ENCODE results near the gene SQOR. TPM values are rescaled to one million over a fixed set of nuclear protein-coding genes. Genes with fewer than 3 reads are reported as not detected.

SQOR gene
- total and polyA plus RNA-seq, 2 of the 4 experiments (the other 2 are of a cell fraction) = 22.1 to 40.3 TPM

- 40% methylated on average over 1 of the region's 3 CpGs; no CpG with 5 or more reads in 1 of the 2 experiments for WGBS, 2 experiments (ENCODE audit: extremely low coverage in 2 of 2, insufficient read length in 1 of 2)
- H4K91ac ChIP-seq (ENCODE audit: insufficient read depth, low read depth, low read length) = no peak overlapping the region
These were observed 39.8 kb downstream of the SQOR start for GRCh38 chr15:45674677-45675076.

More at GRCh38 chr15:45674677-45675076, 39.8 kb downstream of the SQOR start:
- H3K4me2 ChIP-seq (ENCODE audit: low read depth, low read length) = no peak overlapping the region
- ChIA-PET POLR2A (ENCODE audit: unreplicated experiment) (no interaction called here), CTCF (no interaction called here)
- no peak overlapping the region for H2BK15ac ChIP-seq (ENCODE audit: low read depth, low read length)
- no peak overlapping the region for H3K9ac ChIP-seq (ENCODE audit: low read depth, low read length)
- intact Hi-C loops (cut with micrococcal nuclease) (no loop called here), in situ Hi-C loops (cut with MboI; ENCODE audit: low sequenced_read_pairs) (no loop called here), dilution Hi-C loops (cut with HindIII; ENCODE audit: low sequenced_read_pairs, unreplicated experiment) (no loop called here)
- H3K27me3 ChIP-seq (ENCODE audit: control insufficient read depth, insufficient read depth, low read length) = no peaks in the 10 kb centered on the region
- H2BK120ac ChIP-seq (ENCODE audit: low read depth, low read length) = no peak overlapping the region
- H2AFZ ChIP-seq (replicated peaks; ENCODE audit: low read length, poor library complexity) = no peak overlapping the region
- H2BK5ac ChIP-seq (ENCODE audit: low read depth, low read length, poor library complexity, severe bottlenecking) = no peak overlapping the region
- no peak overlapping the region for H4K8ac ChIP-seq (ENCODE audit: low read depth in 2 of 2, low read length in 2 of 2)
- H3K27ac ChIP-seq (ENCODE audit: insufficient read depth, low read length) = no peak overlapping the region
- no peak overlapping the region for H2AK5ac ChIP-seq (ENCODE audit: low read depth, low read length)
- H3K4ac ChIP-seq (ENCODE audit: low read depth, low read length) = no peak overlapping the region
- no peak overlapping the region for H4K5ac ChIP-seq (ENCODE audit: low read depth, low read length)
- H2BK20ac ChIP-seq (ENCODE audit: low read depth, low read length) = no peak overlapping the region
- H3K4me1 ChIP-seq (ENCODE audit: control insufficient read depth, insufficient read depth, low read length) = peaks cover 4% of the 10 kb centered on the region
- no peak overlapping the region for H3K4me3 ChIP-seq (ENCODE audit: insufficient read depth, low read depth, low read length)
- DNase-seq (no peak), ATAC-seq (ENCODE audit: low read depth) (no peak)
- no peaks in the 10 kb centered on the region for H3K79me1 ChIP-seq (ENCODE audit: low read depth in 1 of 2, low read length in 2 of 2)
- TF ChIP-seq FOS (IDR thresholded peaks at IDR 0.05; ENCODE audit: low read depth, low read length) = no peak
- TF ChIP-seq SMC3 (IDR thresholded peaks at IDR 0.05; ENCODE audit: low read depth, low read length) = no peak
- no peak for TF ChIP-seq POLR2A (IDR thresholded peaks at IDR 0.05; ENCODE audit: low read depth, low read length)
- TF ChIP-seq CTCF (conservative IDR thresholded peaks at IDR 0.05; ENCODE audit: low read depth, low read length) = no peak
- no peak for TF ChIP-seq MXI1 (IDR thresholded peaks at IDR 0.05; ENCODE audit: borderline replicate concordance, low read depth, low read length)
- TF ChIP-seq BHLHE40 (IDR thresholded peaks at IDR 0.05; ENCODE audit: low read depth, low read length) = no peak
- TF ChIP-seq MAFK (IDR thresholded peaks at IDR 0.05; ENCODE audit: low read depth, low read length) = no peak
- H3K14ac ChIP-seq (replicated peaks; ENCODE audit: low read depth, low read length) = no peak overlapping the region
- no peaks in the 10 kb centered on the region; the same call in 1 of the 2 replicates for H3K9me1 ChIP-seq (ENCODE audit: insufficient read depth, low read length)
- H3K9me3 ChIP-seq (ENCODE audit: control insufficient read depth, insufficient read depth, low read length) = no peaks in the 10 kb centered on the region
- H3K23ac ChIP-seq (ENCODE audit: low read depth, low read length) = no peak overlapping the region
- H3K36me3 ChIP-seq (ENCODE audit: control insufficient read depth, insufficient read depth, low read length) = peaks cover 14% of the 10 kb centered on the region
- H3K18ac ChIP-seq (ENCODE audit: low read depth, low read length) = no peak overlapping the region
- no TSS peak for BruUV-seq (replicated peaks)
- no peak overlapping the region for H3K56ac ChIP-seq (ENCODE audit: extremely low read depth, insufficient read depth, low read length)
- H4K20me1 ChIP-seq (ENCODE audit: insufficient read depth, low read length) = no peaks in the 10 kb centered on the region
- H2AK9ac ChIP-seq (replicated peaks; ENCODE audit: low read depth, low read length, poor library complexity) = no peak overlapping the region

Measured in IMR-90 (cell line).